GM18520 (cell line): ENCODE results near the gene C11orf91.
"Not testable (repeated sequence)": the region's sequence is repeated elsewhere in the genome, so short reads cannot be mapped to it uniquely, and the experiment has no call there.

Experiments
- ATAC-seq: cut with Tn5 transposase; IDR thresholded peaks from one replicate; pipeline ENCODE4 v1.9.1; 2021; ENCODE audit not compliant: unreplicated experiment

The C11orf91 gene

DNA sequence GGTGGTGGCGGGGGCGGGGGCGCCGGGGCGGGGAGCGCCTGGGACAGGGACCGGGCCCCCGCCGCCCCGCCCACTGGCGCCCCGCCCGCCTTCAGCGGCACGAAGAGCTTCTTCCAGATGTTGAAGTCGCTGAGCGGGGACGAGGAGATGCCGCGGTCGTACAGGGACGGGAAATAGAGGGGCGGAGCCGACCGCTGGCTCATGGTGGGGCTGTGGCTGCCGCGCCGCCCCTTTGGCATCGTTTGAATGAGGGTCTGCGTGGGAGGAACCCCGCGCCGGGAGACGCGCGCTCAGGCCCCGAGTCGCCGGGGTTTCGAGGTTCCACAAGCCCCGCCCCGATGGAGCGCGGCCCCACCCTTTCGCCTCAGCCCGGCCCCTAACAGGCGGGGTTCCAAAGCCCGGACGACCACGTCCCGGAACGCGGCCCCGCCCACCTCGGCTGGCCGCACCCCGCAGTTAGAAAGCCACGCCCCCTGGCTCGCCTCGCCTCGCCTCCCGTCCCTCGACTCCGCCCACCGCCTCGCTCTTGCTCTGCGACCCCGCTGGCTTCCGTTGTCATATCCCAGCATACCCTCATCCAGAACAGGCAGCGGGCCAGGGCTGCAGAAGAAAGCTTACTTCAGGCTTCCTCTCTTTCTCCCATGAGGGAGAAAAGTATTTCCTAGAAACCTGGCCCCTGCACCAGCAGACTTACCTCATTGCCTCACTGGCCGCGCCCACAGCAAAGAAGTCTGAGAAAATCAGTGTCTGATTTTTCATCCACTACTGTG, at the start of gene C11orf91:
C11orf91 (minus strand) TSS at position 325 of the 770 bp plus-strand sequence; CDS start at position 239, 86 bp downstream.
- peak; percentile 77 for ATAC-seq

- ATAC-seq, result no peak
Observed at GRCh38 chr11:33747979-33748378, 47.4 kb upstream of the C11orf91 start.

- ATAC-seq, result no peak
Observed at GRCh38 chr11:33743291-33743690, 42.7 kb upstream of the C11orf91 start.

- no peak for ATAC-seq
Observed at GRCh38 chr11:33742249-33742851, 41.7 kb upstream of the C11orf91 start.

- no peak for ATAC-seq
Observed at GRCh38 chr11:33741806-33742205, 41.2 kb upstream of the C11orf91 start.

DNA sequence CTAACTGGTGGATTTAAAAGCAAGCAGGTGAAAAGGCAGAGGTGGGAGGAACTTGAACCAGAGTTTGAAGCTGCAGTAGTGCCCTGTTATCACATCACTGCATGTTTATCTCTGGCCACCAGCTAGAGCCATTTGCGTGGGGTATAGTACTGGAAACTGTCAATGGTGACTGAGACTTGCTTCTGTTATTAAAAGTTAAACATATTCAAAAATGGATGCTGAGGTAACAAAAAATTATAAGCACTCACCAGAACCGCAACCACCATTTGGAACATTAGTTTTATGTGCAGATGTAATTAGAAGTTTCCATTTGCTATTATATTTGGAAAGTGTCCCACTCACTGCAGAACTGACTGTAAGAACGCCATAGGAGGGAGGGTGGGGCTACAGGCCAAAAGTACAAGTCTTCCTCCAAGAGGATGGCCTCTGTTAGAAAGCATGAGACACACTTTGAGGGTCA, 36.8 kb upstream of the C11orf91 start:
- ATAC-seq, result no peak

GRCh38 chr11:33736148-33736812, 35.7 kb upstream of the C11orf91 start, which contains the start of gene CD59:
Gene CD59 (minus strand): TSS chr11:33736423. CDS start chr11:33722445, 13,978 bp downstream.
- ATAC-seq, result peak; percentile 25

DNA sequence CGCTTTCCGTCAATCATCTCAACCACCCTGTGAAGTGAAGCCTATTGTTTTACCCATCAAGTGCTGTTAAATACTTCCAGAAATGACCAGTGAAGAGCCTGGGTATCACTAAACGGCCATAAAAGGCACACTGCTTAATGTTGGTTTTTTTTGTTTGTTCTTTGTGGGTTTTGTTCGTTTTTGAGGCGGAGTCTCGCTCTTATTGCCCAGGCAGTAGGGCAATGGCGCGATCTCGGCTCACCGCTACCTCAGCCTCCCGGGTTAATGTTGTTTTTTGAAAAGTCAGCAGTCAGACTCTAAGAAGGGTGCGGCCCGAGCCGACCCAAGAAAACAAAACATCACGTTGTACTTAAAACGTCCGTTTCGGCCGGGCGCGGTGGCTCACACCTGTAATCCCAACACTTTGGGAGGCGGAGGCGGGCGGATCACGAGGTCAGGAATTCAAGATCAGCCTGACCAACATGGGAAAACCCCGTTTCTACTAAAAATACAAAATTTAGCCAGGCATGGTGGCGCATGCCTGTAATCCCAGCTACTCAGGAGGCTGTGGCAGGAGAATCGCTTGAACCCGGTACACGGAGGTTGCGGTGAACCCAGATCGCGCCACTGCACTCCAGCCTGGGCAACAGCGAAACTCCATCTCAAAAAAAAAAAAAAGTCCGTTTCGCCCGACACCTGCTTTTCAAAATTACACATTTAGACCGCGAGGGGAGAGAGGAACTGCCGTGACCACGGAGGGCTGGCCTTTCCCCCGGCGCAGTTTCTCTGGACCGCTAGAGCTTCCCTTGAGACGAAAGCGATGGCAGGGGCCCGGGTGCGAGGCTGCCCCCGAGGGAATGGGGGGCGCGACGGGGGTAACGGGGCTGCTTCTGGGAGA, 34.9 kb upstream of the C11orf91 start:
- peak; percentile 46 for ATAC-seq

DNA sequence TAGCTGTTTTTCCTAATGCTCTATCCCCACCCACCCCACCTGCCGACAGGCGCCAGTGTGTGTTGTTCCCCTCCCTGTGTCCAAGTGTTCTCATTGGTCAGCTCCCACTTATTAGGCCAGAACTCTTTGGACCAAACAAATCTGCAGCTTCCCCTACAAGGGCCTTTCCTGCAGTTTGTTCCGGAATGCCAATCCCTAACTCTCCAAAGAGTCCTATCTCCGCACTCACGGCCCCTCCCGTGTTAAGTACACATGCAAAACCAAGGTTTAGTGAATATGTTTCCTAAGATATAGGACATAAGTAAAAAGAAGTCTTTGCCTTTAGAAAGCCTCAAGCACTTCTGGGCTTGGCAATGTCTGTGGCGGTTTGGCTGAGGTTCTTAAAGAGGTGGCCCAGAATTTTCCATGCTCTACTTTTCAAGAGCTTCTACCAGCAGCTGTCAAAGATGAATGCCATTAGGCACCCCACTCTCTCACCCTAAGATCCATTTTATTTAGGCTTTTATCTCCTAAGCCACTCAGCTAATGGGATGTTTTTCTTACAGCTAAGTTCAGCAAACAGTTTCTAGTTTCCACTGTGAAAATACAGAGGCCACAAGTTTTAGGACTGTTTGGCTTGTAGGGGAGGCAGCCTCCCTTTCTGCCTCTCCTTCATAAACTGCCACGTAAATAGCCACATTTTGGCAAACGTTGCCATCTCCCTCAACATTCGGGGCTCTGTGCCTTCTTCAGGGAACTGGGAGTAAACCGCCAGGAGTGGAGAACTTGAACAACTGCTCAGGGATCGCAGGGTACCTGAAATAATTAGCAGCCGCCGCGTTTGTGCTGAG, 34.0 kb upstream of the C11orf91 start:
- no peak for ATAC-seq

GRCh38 chr11:33733980-33734379, 33.4 kb upstream of the C11orf91 start:
- no peak for ATAC-seq

DNA sequence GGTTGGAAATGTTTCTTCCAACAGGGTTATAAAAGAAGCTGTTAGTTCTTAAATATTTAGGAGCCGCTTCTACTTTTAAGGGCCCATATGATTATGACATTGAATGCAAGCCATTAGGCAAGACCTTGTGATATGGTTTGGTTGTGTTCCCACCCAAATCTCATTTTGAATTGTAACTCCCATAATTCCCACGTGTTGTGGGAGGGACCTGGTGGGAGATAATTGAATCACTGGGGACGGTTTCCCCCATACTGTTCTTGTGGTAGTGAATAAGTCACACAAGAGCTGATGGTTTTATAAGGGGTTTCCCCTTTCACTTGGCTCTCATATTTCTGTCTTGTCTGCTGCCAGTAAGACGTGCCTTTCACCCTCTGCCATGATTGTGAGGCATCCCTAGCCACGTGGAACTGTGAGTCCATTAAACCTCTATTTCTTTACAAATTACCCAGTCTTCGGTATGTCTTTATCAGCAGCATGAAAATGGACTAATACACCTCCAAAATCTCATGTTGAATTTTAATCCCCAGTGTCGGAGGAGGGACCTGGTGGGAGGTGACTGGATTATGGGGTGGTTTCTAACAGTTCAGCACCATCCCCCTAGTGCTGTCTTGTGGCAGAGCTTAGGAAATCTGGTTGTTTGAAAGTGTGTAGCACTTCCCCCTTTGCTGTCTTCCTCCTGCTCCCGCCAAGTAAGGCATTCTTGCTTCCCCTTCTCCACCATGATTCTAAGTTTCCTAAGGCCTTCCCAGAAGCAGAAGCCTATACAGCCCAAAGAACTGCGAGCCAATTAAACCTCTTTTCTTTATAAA, 31.3 kb upstream of the C11orf91 start:
- no peak for ATAC-seq

GRCh38 chr11:33730716-33731115, 30.1 kb upstream of the C11orf91 start:
- no peak for ATAC-seq

DNA sequence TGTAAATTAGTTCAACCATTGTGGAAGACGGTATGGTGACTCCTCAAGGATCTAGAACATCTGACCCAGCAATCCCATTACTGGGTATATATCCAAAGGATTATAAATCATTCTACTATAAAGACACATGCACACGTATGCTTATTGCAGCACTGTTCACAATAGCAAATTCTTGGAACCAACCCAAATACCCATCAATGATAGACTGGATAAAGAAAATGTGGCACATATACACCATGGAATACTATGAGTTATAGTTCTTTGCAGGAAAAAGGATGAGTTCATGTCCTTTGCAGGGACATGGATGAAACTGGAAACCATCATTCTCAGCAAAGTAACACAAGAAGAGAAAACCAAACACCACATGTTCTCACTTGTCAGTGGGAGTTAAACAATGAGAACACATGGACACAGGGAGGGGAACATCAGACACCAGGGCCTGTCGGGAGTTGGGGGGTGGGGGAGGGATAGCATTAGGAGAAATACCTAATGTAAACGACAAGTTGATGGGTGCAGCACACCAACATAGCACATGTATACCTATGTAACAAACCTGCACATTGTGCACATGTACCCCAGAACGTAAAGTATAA, 28.5 kb upstream of the C11orf91 start:
- ATAC-seq, result not testable (repeated sequence)

DNA sequence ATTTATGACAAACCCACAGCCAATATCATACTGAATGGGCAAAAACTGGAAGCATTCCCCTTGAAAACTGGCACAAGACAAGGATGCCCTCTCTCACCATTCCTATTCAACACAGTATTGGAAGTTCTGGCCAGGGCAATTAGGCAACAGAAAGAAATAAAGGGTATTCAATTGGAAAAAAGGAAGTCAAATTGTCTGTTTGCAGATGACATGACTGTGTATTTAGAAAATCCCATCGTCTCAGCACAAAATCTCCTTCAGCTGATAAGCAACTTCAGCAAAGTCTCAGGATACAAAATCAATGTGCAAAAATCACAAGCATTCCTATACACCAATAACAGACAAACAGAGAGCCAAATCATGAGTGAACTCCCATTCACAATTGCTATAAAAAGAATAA, 26.9 kb upstream of the C11orf91 start:
- not testable (repeated sequence) for ATAC-seq

DNA sequence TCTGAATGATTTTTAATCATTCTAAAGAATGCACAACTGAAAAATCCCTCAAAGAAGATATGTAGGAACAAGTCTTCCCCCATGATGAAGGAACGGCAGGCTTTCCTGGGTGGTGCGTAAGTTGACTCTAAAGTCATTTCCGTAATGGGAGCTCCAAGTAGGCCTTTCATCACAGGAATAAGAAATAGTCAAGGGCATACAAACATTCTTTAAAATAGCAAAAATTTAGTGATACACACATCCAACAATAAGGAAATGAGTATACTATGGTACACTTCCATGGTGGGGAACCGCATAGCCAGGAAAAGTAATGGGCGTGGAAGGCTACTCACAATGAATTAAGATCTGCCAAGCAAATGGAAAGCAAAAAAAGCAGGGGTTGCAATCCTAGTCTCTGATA, 24.9 kb upstream of the C11orf91 start:
- no peak for ATAC-seq

GRCh38 chr11:33724644-33725035, 24.0 kb upstream of the C11orf91 start:
- ATAC-seq, result no peak

DNA sequence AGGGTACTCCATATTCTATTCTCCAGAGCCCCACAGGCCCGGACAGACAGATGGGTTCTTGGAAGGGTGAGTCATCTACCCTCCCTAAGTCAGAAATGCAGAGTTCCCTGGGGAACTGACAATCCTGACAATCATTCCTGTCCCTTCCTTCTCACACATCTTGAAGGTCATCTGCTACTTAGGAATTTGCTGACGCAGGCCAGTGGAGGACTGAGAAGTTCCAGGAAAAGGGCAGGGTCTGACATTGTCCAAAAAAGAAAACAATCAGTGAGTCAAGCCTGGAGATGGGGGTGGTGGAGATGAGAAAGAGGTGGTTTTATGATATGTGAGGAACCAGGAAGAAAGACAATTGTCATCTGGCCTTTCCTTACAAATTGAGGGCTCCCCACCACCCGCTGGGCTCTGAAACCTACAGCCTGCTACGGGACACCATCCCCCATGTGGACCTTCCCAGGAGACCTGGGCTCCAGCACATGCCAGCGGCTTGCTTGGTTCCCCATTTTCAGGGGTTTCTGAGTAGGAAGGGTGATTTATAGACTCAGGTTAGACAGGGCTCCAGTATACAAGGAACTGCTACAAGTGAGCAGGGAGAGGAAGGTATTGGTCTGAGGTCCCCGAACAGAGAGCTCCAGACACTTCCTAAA, 22.7 kb upstream of the C11orf91 start:
- ATAC-seq, result no peak

DNA sequence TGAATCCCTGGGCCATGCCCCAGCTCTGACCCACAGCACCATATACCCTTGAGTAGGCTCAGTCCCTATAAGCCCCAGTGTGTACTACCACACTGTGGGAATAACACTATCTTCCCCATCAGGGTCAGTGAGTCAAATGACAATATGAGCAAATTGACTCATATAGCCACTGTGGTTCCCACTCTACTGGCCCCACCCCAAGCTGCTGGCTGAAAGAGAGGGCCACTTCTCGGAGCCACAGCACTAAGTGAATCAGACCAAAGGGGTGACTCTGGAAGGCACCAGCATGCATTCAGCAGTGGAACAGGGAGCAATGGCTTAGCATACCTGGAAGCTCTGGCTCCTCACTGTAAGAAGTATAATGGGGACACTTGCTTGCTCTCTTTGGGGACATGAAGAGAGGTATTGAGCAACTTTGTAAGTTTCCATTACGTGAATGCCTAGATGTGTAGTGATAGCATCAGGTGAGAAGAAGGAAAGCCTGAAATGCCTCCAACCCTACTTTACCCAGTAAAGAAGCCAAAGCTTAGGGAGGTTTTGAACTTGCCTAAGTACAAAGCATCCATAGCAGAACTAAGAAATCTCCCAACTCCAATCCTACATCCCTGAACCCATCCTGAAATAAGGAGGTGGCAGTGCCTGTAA, 22.1 kb upstream of the C11orf91 start:
- peak; percentile 89 for ATAC-seq
